Activated T-cell treated with anti-CD3 and anti-CD28 coated beads for 4 hours (primary cell): ENCODE results near the gene TNP2.
A peak's percentile ranks its signal among the peaks of the same experiment; 100 is the strongest.

ENCODE experiments used
- DNase-seq: peaks from one replicate; pipeline ENCODE4 v3.0.0-alpha.2; 2020

TNP2 gene

DNA sequence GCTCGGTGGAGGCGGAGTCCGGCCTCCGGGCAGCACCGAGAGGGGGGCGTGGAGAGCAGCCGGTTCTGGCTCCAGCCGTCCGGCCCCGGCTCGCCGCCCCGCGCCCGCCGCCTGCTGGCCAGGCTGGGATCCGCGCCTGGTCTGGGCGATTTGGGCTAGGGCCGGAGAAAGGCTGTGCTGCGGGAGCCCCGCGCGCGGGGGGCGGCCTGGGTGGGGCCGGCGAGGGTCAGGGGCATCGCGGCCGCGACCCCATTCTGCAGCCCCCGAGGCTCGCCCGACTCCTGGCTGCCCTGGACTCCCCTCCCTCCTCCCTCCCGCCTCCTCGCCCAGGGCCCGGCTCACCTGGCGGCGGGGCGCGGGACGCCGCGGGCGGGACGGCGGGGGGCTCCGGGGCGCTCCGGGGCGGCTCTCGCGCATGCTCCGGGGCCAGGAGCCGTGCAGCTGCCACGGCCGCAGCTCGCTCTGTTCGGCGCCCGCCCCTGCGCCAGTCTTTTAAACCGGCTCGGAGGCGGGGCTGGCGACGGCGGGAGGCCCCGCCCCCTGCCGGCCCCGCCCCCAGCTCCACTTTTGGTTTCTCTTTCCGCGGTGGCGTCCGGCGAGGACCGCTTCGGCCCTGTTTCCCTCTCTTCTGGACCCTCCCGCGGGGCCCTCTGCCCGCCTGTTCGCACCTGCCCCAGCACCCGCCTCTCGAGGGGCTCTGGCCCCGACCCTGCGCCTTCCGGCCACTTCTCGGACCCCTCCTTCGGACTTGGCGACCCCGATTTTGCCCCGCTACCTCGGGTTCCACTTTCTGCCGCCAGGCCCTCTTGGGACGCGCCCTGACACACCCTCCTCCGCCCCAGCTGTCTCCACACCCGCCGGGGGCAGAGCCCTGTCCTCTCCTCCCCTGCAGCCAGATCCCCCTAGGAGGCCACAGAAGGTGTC, 13.1 kb downstream of the TNP2 start, which contains the start of gene SOCS1:
Gene SOCS1, minus strand, starts transcription at position 468 of the 924 bp plus-strand sequence. CDS start 726 bp downstream, outside the sequence.
- DNase-seq, result peak; percentile 84

DNA sequence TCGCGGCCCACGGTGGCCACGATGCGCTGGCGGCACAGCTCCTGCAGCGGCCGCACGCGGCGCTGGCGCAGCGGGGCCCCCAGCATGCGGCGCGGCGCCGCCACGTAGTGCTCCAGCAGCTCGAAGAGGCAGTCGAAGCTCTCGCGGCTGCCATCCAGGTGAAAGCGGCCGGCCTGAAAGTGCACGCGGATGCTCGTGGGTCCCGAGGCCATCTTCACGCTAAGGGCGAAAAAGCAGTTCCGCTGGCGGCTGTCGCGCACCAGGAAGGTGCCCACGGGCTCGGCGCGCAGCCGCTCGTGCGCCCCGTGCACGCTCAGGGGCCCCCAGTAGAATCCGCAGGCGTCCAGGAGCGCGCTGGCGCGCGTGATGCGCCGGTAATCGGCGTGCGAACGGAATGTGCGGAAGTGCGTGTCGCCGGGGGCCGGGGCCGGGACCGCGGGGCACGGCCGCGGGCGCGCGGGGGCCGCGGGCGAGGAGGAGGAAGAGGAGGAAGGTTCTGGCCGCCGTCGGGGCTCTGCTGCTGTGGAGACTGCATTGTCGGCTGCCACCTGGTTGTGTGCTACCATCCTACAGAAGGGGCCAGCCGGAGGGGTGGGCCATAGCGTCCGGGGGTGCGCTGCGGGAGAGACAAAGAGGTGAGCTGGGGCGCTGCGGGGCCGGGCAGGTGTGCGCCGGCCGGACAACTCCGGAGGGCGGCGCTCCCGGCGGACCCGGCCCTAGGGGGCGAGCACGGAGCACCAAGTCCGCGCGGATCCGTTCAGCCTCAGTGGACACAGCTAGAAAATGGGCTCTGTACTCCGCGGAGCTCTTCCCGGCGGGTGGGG, 14.0 kb downstream of the TNP2 start:
- no peak for DNase-seq

DNA sequence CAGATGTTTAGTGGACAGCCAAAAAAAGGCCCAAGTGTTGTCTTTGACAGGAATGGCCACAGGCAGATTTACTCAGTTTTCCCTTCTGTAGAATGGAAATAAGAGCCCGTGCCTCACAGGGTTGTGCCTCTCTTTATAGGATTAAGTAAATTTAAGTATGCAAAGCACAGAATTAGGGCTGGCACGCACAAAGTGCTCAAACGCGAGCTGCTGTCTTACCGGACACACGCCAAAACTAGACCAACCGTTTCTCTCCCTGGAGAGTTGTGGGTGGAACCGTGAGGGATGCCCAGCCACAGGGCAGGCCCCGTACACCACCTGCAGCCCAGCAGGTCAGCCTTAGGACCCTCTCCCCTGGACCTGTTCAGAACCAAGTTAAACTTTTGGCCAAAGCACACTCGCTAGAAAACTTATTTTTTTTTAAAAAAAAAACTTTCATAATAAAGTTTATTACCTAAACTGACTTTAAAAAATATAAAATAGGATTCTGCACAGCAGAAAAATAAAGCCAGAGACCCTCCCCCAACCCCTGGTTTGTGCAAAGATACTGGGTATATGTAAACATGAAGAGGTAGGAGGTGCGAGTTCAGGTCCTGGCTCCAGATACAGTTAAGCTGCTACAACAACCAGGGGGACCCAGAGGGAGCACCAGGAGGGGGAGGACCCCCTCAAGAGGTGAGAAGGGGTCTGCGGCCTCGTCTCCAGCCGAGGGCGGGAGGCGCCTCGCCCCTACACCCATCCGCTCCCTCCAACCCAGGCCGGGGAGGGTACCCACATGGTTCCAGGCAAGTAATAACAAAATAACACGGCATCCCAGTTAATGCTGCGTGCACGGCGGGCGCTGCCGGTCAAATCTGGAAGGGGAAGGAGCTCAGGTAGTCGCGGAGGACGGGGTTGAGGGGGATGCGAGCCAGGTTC, 14.9 kb downstream of the TNP2 start:
- DNase-seq, result no peak

DNA sequence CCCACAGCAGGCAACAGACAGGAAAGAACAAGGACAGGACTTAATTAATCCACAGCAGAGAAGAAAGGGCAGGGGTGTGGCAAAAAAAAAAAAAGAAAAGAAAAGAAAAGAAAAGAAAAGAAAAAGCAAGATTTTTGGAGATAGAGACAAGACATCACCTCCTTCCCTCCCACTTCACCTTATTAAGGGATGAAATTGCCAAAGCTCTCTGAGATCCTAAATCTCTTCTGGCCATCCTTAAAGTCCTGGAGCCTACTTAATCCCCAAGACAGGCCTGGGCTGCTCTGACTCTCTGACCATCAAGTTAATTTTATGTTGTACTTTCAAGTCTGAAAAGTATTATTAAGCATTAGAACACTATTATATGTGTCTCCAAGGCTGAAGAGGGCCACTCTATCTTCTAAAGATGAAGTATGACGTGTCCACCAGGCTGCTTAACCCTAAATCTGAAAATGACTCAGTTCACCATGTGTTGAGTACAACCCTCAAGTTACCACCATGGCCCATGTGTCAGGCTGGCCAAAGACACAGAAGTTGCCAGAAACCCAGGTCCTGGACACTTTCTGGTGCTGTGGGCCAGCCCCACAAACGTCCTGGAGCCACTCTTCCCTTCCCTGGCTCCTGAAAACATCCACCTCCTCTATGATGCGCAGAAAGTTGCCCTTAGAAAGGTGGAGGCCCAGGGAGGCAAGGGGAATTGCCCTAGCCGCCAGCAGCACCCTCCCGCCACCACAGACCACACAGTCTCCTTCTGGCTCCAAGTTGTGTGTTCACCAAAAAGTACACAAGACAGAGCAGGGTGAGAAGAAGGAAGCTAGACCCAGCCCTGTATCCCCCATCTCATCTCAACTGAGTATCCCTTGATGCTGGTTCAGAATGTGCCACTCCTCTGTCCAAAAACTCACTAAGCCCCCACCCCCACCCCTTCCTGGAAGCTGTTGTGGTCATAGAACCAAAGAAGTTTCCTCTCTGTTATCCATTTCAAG, 15.8 kb downstream of the TNP2 start:
- no peak for DNase-seq

DNA sequence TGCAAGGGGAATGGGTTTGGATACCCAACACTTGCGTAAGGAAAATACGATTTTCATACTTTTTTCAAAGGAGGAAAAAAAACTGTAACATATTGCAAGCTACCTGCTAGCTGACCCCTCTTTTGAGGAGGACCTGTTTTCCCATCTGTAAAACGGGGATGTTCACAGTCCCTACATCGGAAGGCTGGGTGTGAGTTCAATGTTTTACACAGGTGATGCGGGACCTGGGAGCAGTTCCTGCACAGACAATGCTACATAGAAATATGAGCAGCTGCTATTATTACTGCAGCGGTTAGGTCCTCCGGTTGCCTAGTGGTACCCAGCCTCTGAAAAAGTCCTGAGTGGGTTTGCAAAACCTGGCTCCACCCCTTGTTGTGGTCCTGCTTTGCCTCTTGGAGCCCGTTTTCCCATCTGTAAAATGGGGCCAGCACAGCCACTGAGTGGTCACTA, 16.6 kb downstream of the TNP2 start:
- no peak for DNase-seq

DNA sequence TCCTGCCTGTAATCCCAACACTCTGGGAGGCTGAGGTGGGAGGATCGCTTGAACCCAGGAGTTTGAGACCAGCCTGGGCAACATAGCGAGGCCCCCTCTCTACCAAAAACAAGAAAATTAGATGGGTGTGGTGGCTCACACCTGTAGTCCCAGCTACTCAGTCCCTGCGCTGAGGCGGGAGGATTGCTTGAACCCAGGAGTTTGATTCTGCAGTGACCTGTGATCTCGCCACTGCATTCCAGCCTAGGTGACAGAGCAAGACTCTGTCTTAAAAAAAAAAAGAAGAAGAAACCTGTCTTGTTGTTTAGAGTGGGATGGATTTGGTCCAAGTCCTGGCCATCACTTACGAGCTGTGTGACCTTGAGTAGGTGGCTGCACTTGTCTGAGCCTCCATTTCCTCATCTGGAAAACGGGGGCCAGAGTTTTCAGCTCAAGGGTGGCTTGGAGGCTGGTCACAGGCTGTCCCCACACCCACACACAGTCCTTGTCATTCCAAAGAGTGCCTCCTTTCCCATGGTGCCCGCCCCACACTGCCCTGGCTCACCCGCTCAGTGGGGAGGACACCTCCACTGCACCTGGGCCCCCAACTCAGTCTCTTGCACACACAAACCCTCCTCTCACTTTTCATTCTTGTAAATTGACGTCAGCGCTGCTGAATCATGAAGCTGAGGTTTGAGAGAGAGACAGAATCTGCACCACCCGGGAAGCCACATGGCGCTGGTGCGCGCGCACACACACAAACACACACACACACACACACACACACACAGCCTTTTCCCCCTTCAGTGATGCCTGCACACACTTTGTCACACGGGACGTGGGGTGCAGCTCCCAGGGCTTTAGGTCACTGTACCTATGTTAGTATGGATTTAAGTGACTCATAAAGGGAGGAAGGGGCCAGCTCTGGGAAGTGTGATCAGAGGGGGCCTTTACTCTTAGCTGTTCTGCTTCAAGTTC, 17.3 kb downstream of the TNP2 start:
- DNase-seq, result peak; percentile 80

DNA sequence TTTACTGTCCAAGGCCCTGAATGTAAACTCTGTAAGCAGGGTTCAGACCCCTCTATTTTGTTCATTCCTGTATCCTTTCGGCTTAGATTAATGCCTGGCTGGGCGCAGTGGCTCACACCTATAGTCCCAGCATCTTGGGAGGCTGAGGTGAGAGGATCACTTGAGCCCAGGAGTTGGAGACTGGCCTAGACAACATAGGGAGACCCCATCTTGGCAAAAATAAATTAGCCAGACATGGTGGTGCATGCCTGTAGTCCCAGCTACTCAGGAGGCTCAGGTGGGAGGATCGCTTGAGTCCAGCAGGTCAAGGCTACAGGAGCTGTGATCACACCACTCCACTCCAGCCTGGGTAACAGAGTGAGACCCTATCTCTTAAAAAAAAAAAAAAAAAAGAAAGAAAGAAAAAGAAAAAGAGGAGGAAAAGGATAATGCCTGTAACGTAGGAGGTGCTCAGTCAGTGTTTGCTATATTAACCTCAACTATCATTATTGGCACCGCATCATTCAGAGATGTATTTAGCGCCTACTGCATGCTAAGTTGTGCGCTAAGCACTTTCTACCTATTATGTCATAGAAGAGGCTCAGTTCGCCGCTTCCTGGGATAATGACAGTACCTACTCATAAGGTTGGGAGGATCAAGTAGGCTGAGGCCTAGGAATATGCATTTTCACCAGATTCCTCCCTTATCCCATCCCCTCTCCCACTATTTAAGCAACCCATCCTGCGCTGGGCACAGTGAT, 18.2 kb downstream of the TNP2 start:
- no peak for DNase-seq

DNA sequence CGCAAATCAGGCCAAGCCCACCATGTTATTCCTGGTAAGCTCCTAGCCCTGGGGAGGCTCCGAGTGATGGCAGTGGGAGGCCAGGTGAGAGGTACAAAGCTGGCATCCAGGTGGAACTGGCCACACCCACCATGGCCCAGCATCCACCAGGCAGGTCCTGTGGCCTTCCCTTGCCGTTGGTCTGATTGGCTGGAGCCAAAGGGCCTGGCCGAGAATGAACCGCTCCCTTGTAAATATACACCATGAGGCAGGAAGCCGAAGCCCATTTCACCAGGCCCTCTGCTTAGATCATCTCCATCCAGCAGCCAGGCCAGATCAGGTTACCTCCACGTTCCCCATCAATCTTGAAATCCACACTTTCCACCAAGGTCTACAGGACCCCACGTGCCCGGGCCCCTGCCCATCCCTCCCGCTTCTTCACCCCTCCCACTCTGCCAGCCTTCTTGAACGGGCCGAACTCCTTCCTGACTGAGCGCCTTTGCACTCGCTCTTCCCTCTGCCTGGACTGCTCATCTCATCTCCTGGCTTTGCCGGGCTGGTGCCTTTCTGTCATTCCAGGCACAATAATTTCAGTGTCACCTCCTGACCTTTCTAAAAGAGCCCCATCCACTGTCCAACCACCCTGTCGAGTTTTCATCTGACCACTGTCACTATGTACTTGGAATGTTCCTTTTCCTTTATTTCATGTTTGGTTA, 18.9 kb downstream of the TNP2 start:
- no peak for DNase-seq

DNA sequence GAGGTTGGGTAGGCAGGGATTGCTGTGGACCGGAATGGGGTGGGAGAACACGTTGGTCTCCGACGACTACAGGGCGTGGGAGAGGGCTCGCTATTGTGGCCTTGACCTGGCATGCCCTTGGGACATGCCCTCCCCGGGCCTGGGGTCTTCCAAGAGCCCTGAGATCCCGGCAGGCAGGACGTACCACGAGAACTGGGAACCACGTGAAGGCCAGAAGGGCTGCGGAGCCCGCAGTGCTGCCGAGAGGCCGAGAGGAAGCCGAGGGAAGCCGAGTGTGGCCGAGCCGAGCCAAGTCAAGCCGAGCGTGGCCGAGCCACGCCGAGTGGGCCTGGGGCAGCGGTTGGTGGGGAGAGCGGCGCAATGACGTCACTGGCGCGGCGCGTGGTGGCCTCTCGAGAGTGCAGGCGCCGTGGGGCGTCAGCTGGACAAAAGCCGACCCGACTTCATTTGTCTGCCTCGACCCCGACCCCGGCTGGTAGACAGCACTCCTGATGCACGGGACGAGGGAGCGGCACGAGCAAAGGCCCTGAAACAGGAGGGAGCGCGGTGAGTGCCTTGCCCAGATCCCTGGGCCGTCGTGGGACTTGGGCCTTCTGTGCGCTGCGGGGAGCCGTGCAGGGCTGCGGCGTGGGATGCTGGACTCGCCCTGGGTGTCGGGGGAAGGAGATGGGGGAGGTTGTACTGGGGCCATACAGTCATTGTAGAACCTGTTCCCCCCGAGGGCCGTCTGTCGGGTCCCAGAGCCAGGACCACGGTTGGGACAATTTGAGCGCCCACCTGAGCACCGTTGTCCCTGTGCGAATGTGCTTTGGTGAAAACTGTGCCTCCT, 19.7 kb downstream of the TNP2 start:
- no peak for DNase-seq

DNA sequence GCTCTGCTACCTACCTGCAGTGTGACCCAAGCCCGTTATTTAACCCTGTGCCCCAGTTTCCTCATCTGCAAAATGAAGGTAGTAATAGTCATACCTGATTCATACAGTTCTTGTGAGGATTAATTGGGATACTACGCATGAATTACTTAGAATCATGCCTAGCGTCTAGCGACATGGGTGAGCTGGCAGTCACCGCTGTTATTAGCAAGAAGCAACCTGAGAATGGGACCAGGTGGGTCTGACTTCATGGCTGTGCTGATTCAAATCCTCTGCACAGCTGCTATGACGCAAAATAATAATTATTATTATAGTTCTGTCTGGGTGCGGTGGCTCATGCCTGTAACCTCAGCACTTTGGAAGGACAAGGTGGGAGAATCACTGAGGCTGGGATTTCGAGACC, 21.0 kb downstream of the TNP2 start:
- DNase-seq, result no peak

DNA sequence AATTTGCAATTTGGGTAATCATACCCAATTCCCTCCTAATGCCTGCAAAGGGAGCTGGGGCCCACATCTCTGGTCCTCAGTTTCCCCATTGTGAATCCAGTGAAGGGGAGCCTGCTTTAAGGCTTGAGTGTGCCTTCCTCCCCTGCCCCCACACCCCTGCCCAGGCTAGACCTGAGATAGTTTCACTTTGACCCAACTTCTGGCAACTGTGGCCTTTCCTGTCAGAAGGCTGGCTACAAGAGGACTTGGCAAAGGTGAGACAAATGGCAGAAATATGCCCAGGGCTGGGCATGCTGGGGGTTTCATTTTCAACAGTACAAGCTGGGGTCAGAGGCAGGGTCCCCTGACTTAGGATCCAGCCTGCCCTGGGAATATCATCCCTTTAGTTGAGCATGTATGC, 23.1 kb downstream of the TNP2 start:
- no peak for DNase-seq

DNA sequence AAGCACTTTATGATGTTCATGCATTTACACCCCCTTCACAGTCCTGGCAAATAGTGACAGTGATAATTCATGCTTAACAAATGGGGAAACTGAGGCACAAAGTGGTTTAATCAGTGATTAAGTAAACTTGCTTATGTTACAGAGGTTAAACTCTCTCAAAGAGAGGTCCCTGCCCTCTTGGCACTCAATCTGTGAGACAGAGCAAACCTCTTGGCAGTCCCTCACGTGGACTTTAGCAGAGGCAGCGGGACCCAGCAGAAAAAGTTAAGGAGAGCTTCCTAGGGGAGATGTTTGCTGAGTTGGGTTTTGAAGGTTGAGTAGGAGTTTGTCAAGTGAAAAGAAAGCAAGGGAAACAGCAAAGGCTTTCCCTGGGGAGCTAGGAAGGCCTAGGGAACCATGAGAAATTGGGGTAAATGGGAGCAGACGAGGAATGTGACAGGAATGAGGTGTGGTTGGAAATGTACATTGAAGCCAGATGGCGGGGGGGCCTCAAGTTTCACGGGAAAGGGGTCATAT, 23.8 kb downstream of the TNP2 start:
- DNase-seq, result no peak

DNA sequence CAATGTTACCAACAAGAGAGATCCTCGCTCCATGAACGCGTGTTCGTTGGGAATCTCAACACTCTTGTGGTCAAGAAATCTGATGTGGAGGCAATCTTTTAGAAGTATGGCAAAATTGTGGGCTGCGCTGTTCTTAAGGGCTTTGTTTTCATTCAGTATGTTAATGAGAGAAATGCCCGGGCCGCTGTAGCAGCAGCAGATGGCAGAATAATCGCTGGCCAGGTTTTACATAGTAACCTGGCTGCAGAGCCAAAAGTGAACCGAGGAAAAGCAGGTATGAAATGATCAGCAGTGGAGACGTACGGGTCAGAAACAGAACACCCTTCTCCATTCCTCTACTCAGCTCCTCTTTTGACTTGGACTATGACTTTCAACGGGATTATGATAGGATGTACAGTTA, 26.5 kb downstream of the TNP2 start:
- no peak for DNase-seq

DNA sequence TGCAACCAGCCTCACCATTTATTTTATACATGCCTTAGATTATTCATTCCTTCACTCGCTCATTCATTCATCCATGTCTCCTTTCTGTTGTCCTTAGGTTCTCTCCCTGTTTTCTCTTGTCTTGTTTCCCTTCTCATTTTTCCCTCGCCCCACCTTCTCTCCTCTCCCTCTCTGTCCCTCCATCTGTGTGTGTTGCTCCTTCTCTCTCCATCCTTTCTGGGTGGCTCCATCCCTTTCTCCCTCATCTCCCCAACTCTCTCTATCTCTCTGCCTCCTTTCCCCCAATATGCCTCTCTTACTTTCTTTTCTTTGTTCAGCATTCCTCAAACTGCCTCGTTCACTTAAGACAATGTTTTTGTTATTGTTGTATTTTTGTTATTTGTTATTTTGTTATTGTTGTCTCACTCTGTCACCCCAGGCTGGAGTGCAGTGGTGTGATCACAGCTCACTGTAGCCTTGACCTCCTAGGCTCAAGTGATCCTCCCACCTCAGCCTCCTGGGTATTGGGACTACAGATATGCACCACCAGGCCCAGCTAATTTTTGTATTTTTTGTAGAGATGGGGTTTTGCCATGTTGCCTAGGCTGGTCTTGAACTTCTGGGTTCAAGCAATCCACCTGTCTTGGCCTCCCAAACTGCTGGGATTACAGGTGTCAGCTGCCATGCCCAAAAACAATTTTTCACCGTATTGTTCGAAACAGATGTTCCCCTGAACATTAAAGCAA, 27.5 kb downstream of the TNP2 start:
- DNase-seq, result no peak

DNA sequence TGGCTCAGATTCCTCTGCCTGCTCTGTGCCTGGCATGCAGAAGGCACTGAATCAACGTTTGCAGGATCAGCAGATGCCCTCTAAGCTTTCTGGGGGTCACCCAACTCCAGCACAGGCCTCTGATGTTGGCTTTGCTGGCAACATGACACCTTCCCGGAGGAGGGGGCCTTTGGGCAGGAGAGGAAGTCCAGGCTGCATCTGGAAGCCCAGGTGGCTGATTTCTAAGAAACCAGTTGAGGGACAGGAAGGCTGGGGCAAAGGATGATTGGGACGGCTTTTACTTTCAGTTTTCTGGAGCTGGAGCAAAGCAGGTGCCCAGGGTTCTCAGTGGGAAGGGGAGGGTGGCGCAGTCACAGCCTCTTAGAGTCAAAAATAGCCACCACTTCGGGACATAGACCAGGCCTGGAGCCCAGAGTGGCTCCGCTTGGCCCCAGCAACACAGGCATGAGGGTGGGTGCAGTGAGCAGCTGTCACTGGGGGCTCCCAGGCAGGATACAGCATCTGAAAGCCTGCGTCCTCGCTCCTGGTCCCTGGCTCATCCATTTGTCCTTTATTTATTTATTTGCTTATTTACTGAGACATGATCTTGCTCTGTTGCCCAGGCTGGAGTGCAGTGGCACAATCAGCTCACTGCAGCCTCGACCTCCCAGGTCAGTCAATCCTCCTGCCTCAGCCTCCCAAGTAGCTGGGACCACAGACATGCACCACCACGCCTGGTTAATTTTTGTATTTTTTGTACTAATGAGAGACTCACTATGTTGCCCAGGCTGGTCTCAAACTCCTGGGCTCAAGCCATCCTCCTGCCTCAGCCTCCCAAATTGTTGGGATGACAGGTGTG, 28.3 kb downstream of the TNP2 start:
- no peak for DNase-seq
